ENCODE measurements around the gene CLDN20.

DNA sequence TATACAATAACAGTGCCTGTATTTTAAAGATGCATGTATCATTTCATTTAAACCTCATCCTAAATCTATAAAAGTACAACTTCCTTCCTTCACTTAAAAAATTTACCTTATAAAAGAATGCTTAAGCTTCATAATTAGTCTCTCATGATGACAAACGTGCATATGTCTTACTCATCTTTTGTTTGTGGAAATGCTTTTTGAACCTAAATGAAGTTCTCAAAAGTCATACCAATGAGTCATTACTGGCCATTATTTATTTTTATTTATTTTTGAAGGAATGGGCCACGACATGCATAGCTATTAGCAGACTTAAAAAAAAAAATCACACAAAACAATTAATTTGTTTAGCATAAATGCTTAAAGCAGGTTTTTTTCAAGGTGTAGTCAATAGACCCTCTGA, 46.8 kb downstream of the CLDN20 start:
- TF ChIP-seq, protein P1, sequence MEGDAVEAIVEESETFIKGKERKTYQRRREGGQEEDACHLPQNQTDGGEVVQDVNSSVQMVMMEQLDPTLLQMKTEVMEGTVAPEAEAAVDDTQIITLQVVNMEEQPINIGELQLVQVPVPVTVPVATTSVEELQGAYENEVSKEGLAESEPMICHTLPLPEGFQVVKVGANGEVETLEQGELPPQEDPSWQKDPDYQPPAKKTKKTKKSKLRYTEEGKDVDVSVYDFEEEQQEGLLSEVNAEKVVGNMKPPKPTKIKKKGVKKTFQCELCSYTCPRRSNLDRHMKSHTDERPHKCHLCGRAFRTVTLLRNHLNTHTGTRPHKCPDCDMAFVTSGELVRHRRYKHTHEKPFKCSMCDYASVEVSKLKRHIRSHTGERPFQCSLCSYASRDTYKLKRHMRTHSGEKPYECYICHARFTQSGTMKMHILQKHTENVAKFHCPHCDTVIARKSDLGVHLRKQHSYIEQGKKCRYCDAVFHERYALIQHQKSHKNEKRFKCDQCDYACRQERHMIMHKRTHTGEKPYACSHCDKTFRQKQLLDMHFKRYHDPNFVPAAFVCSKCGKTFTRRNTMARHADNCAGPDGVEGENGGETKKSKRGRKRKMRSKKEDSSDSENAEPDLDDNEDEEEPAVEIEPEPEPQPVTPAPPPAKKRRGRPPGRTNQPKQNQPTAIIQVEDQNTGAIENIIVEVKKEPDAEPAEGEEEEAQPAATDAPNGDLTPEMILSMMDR (IDR thresholded peaks at IDR 0.05) = no peak
- TF ChIP-seq ZFX (IDR thresholded peaks at IDR 0.05; ENCODE audit: borderline replicate concordance) = no peak
